HepG2 (cell line): ENCODE results near the gene CUL4B. TPM values are rescaled to one million over a fixed set of nuclear protein-coding genes. Genes with fewer than 3 reads are reported as not detected.

Source experiments
- AGO2 ChIP-seq: fragments of 200-400 bp; formaldehyde crosslinking; optimal IDR thresholded peaks from 2 replicates; pipeline ENCODE3; 2017; ENCODE audit warnings: mild to moderate bottlenecking, low read depth, low read length, moderate library complexity
- JARID2 ChIP-seq: sonication (generic); formaldehyde crosslinking; IDR thresholded peaks from 2 replicates; pipeline ENCODE4 v1.8.1; 2023; ENCODE audit warnings: missing genetic modification reagents, inconsistent platforms; ENCODE audit not compliant: insufficient replicate concordance
- KDM3A ChIP-seq: IDR thresholded peaks from 2 replicates; pipeline ENCODE4 v1.6.1; 2018; ENCODE audit warnings: low read depth, missing compliant biosample characterization
- MIXL1 ChIP-seq: IDR thresholded peaks from 2 replicates; pipeline ENCODE4 v1.6.1; 2016
- MNT ChIP-seq: fragments of 450-650 bp; IDR thresholded peaks from 2 replicates; pipeline ENCODE4 v1.6.1; 2016
- NCOA1 ChIP-seq: sonication (generic); formaldehyde crosslinking; IDR thresholded peaks from 2 replicates; pipeline ENCODE4 v1.9.0; 2021; ENCODE audit warnings: missing genetic modification reagents
- NFE2 ChIP-seq: sonication (generic); formaldehyde crosslinking; IDR thresholded peaks from 2 replicates; pipeline ENCODE4 v1.4.0; 2020; ENCODE audit warnings: missing genetic modification reagents
- PBX3 ChIP-seq: sonication (generic); formaldehyde crosslinking; IDR thresholded peaks from 2 replicates; pipeline ENCODE4 v1.8.1; 2023; ENCODE audit warnings: missing genetic modification reagents, inconsistent platforms, borderline replicate concordance
- PRDM15 ChIP-seq: sonication (generic); formaldehyde crosslinking; IDR thresholded peaks from 2 replicates; pipeline ENCODE4 v1.4.0; 2020; ENCODE audit warnings: missing genetic modification reagents
- SMYD3 ChIP-seq: sonication (generic); formaldehyde crosslinking; IDR thresholded peaks from 2 replicates; pipeline ENCODE4 v1.8.1; 2023; ENCODE audit warnings: mild to moderate bottlenecking, missing genetic modification reagents
- ZNF329 ChIP-seq: sonication (generic); formaldehyde crosslinking; IDR thresholded peaks from 2 replicates; pipeline ENCODE4 v1.9.0; 2021; ENCODE audit warnings: low read depth, mild to moderate bottlenecking, missing genetic modification reagents
- ZSCAN12 ChIP-seq: sonication (generic); formaldehyde crosslinking; IDR thresholded peaks from 2 replicates; pipeline ENCODE4 v1.9.0; 2021; ENCODE audit warnings: mild to moderate bottlenecking, missing genetic modification reagents
- polyA plus RNA-seq, 8 experiments: library from polyadenylated mRNA; depleted of rRNA in 3 of 8; stranded (reverse) in 7 of 8; unstranded in 1 of 8; fragments of >200 nt; fragmentation: Illumina TruSeq in 4 of 8; extraction: Trizol in 4 of 8; gene quantifications; 2 replicates each; pipeline versions ENCODE4 v1.2.1 to v1.2.3, GENCODE V29; 2011 to 2016; ENCODE audit warnings: low read depth in 4 of 8, missing spikeins in 1 of 8, mixed read lengths in 1 of 8; ENCODE audit not compliant: insufficient read depth in 1 of 8
- total RNA-seq, 5 experiments: library from RNA; depleted of rRNA; stranded (reverse); fragments of >200 nt; fragmentation: Illumina TruSeq; extraction: Trizol; gene quantifications; 2 replicates each; pipeline ENCODE4 v1.2.3, GENCODE V29; 2016; ENCODE audit warnings: low read depth in 1 of 5
- TF ChIP-seq, protein P1 (sequence below): sonication (generic); formaldehyde crosslinking; IDR thresholded peaks from 2 replicates; pipeline ENCODE4 v1.4.0; 2020; ENCODE audit warnings: missing genetic modification reagents
- TF ChIP-seq, protein P2 (sequence below): fragments of 450-650 bp; IDR thresholded peaks from 2 replicates; pipeline ENCODE4 v1.6.1; 2017; ENCODE audit warnings: mild to moderate bottlenecking
- TF ChIP-seq, protein P3 (sequence below): sonication (generic); formaldehyde crosslinking; IDR thresholded peaks from 2 replicates; pipeline ENCODE4 v1.4.0; 2020; ENCODE audit warnings: missing genetic modification reagents

Gene CUL4B
- total and polyA plus RNA-seq, 2 of the 13 experiments (the other 11 are each of a cell fraction or from before 2014, with no cell fraction given), result 21.6 to 28.5 TPM

GRCh38 chrX:120485638-120486520, 74.9 kb downstream of the CUL4B start (continued):
- TF ChIP-seq AGO2, result no peak
- no peak for TF ChIP-seq ZSCAN12 (CRISPR knock-in tag)
- TF ChIP-seq KDM3A, result no peak
- no peak for TF ChIP-seq NFE2 (CRISPR knock-in tag)
- no peak for TF ChIP-seq PBX3 (CRISPR knock-in tag)
- TF ChIP-seq, protein P1, sequence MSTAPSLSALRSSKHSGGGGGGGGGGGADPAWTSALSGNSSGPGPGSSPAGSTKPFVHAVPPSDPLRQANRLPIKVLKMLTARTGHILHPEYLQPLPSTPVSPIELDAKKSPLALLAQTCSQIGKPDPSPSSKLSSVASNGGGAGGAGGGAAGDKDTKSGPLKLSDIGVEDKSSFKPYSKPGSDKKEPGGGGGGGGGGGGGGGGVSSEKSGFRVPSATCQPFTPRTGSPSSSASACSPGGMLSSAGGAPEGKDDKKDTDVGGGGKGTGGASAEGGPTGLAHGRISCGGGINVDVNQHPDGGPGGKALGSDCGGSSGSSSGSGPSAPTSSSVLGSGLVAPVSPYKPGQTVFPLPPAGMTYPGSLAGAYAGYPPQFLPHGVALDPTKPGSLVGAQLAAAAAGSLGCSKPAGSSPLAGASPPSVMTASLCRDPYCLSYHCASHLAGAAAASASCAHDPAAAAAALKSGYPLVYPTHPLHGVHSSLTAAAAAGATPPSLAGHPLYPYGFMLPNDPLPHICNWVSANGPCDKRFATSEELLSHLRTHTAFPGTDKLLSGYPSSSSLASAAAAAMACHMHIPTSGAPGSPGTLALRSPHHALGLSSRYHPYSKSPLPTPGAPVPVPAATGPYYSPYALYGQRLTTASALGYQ (CRISPR knock-in tag), result no peak; the same call in 1 of the 2 replicates
- TF ChIP-seq, protein P2, sequence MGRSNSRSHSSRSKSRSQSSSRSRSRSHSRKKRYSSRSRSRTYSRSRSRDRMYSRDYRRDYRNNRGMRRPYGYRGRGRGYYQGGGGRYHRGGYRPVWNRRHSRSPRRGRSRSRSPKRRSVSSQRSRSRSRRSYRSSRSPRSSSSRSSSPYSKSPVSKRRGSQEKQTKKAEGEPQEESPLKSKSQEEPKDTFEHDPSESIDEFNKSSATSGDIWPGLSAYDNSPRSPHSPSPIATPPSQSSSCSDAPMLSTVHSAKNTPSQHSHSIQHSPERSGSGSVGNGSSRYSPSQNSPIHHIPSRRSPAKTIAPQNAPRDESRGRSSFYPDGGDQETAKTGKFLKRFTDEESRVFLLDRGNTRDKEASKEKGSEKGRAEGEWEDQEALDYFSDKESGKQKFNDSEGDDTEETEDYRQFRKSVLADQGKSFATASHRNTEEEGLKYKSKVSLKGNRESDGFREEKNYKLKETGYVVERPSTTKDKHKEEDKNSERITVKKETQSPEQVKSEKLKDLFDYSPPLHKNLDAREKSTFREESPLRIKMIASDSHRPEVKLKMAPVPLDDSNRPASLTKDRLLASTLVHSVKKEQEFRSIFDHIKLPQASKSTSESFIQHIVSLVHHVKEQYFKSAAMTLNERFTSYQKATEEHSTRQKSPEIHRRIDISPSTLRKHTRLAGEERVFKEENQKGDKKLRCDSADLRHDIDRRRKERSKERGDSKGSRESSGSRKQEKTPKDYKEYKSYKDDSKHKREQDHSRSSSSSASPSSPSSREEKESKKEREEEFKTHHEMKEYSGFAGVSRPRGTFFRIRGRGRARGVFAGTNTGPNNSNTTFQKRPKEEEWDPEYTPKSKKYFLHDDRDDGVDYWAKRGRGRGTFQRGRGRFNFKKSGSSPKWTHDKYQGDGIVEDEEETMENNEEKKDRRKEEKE, result no peak
- TF ChIP-seq, protein P3, sequence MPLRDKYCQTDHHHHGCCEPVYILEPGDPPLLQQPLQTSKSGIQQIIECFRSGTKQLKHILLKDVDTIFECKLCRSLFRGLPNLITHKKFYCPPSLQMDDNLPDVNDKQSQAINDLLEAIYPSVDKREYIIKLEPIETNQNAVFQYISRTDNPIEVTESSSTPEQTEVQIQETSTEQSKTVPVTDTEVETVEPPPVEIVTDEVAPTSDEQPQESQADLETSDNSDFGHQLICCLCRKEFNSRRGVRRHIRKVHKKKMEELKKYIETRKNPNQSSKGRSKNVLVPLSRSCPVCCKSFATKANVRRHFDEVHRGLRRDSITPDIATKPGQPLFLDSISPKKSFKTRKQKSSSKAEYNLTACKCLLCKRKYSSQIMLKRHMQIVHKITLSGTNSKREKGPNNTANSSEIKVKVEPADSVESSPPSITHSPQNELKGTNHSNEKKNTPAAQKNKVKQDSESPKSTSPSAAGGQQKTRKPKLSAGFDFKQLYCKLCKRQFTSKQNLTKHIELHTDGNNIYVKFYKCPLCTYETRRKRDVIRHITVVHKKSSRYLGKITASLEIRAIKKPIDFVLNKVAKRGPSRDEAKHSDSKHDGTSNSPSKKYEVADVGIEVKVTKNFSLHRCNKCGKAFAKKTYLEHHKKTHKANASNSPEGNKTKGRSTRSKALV (CRISPR knock-in tag), result peak; percentile 64; the same call in 1 of the 2 replicates
- TF ChIP-seq ZNF329 (CRISPR knock-in tag), result no peak
- TF ChIP-seq MIXL1 (CRISPR knock-in tag), result no peak
- no peak for TF ChIP-seq PRDM15 (CRISPR knock-in tag)
- 0 out of 2 replicates have a peak, but pooled peaks have one; percentile 50 for TF ChIP-seq SMYD3 (CRISPR knock-in tag)
- no peak for TF ChIP-seq MNT
- TF ChIP-seq JARID2 (CRISPR knock-in tag), result no peak
- TF ChIP-seq NCOA1, result no peak
